ENCODE measurements around the gene TMED7.
A peak's percentile ranks its signal among the peaks of the same experiment; 100 is the strongest.

The TMED7 gene

GRCh38 chr5:115626445-115626823, 598 bp upstream of the TMED7 start:
- H3K27me3 ChIP-seq (ENCODE audit: insufficient read depth, low read length), result no peaks in the 10 kb centered on the region
- 0 out of 2 replicates have a peak, but pooled peaks cover 5% of the 10 kb centered on the region for H3K36me3 ChIP-seq (ENCODE audit: insufficient read depth, low read depth, low read length)
- peak overlapping the region; percentile 95 for H3K4me3 ChIP-seq (ENCODE audit: low read length)
- H3K4me1 ChIP-seq (ENCODE audit: insufficient read depth, low read length), result peaks cover 12% of the 10 kb centered on the region
- no peak overlapping the region for H3K27ac ChIP-seq (ENCODE audit: low read length)
- H3K9me3 ChIP-seq (ENCODE audit: insufficient read depth, low read depth, low read length), result no peaks in the 10 kb centered on the region
- H3K9ac ChIP-seq (ENCODE audit: low read depth, low read length), result peak overlapping the region; percentile 89; the same call in 1 of the 2 replicates

GRCh38 chr5:115624994-115625393, 842 bp downstream of the TMED7 start:
- Histone ChIP-seq H3K36me3 (ENCODE audit: insufficient read depth, low read depth, low read length) (peaks cover 13% of the 10 kb centered on the region), H3K4me3 (ENCODE audit: low read length) (peak overlapping the region; percentile 95), H3K9me3 (ENCODE audit: insufficient read depth, low read depth, low read length) (no peaks in the 10 kb centered on the region), H3K27me3 (ENCODE audit: insufficient read depth, low read length) (no peaks in the 10 kb centered on the region), H3K27ac (ENCODE audit: low read length) (no peak overlapping the region), H3K4me1 (ENCODE audit: insufficient read depth, low read length) (peaks cover 12% of the 10 kb centered on the region), H3K9ac (ENCODE audit: low read depth, low read length) (peak overlapping the region; percentile 89)

GRCh38 chr5:115623658-115624057, 2.2 kb downstream of the TMED7 start:
- 0 out of 2 replicates have a peak overlapping the region, but pooled peaks have one; percentile 89 for H3K9ac ChIP-seq (ENCODE audit: low read depth, low read length)
- peaks cover 26% of the 10 kb centered on the region for H3K36me3 ChIP-seq (ENCODE audit: insufficient read depth, low read depth, low read length)
- peaks cover 12% of the 10 kb centered on the region for H3K4me1 ChIP-seq (ENCODE audit: insufficient read depth, low read length)
- no peaks in the 10 kb centered on the region for H3K27me3 ChIP-seq (ENCODE audit: insufficient read depth, low read length)
- no peaks in the 10 kb centered on the region for H3K9me3 ChIP-seq (ENCODE audit: insufficient read depth, low read depth, low read length)
- no peak overlapping the region for H3K27ac ChIP-seq (ENCODE audit: low read length)
- peak overlapping the region; percentile 95 for H3K4me3 ChIP-seq (ENCODE audit: low read length)

GRCh38 chr5:115621365-115621900, 4.4 kb downstream of the TMED7 start:
- no peaks in the 10 kb centered on the region for H3K9me3 ChIP-seq (ENCODE audit: insufficient read depth, low read depth, low read length)
- H3K27me3 ChIP-seq (ENCODE audit: insufficient read depth, low read length), result no peaks in the 10 kb centered on the region
- H3K27ac ChIP-seq (ENCODE audit: low read length), result no peak overlapping the region
- H3K4me3 ChIP-seq (ENCODE audit: low read length), result no peak overlapping the region
- peaks cover 12% of the 10 kb centered on the region for H3K4me1 ChIP-seq (ENCODE audit: insufficient read depth, low read length)
- no peak overlapping the region for H3K9ac ChIP-seq (ENCODE audit: low read depth, low read length)
- H3K36me3 ChIP-seq (ENCODE audit: insufficient read depth, low read depth, low read length), result peaks cover 44% of the 10 kb centered on the region

GRCh38 chr5:115616892-115617291, 8.9 kb downstream of the TMED7 start:
- H3K27me3 ChIP-seq (ENCODE audit: insufficient read depth, low read length), result no peaks in the 10 kb centered on the region
- no peak overlapping the region for H3K27ac ChIP-seq (ENCODE audit: low read length)
- no peak overlapping the region for H3K9ac ChIP-seq (ENCODE audit: low read depth, low read length)
- no peaks in the 10 kb centered on the region for H3K4me1 ChIP-seq (ENCODE audit: insufficient read depth, low read length)
- peaks cover 74% of the 10 kb centered on the region for H3K36me3 ChIP-seq (ENCODE audit: insufficient read depth, low read depth, low read length)
- no peak overlapping the region for H3K4me3 ChIP-seq (ENCODE audit: low read length)
- no peaks in the 10 kb centered on the region for H3K9me3 ChIP-seq (ENCODE audit: insufficient read depth, low read depth, low read length)

- Histone ChIP-seq H3K27me3 (ENCODE audit: insufficient read depth, low read length) (no peaks in the 10 kb centered on the region), H3K36me3 (ENCODE audit: insufficient read depth, low read depth, low read length) (peaks cover 74% of the 10 kb centered on the region), H3K4me1 (ENCODE audit: insufficient read depth, low read length) (no peaks in the 10 kb centered on the region), H3K4me3 (ENCODE audit: low read length) (no peak overlapping the region), H3K9ac (ENCODE audit: low read depth, low read length) (no peak overlapping the region), H3K27ac (ENCODE audit: low read length) (no peak overlapping the region), H3K9me3 (ENCODE audit: insufficient read depth, low read depth, low read length) (no peaks in the 10 kb centered on the region)
Measured at GRCh38 chr5:115616472-115616871, 9.4 kb downstream of the TMED7 start.

GRCh38 chr5:115611873-115612272, 14.0 kb downstream of the TMED7 start:
- no peaks in the 10 kb centered on the region for H3K27me3 ChIP-seq (ENCODE audit: insufficient read depth, low read length)
- no peaks in the 10 kb centered on the region for H3K9me3 ChIP-seq (ENCODE audit: insufficient read depth, low read depth, low read length)
- no peak overlapping the region for H3K4me3 ChIP-seq (ENCODE audit: low read length)
- H3K27ac ChIP-seq (ENCODE audit: low read length), result no peak overlapping the region
- peaks cover 45% of the 10 kb centered on the region for H3K36me3 ChIP-seq (ENCODE audit: insufficient read depth, low read depth, low read length)
- H3K4me1 ChIP-seq (ENCODE audit: insufficient read depth, low read length), result peaks cover 11% of the 10 kb centered on the region; the same call in 1 of the 2 replicates
- no peak overlapping the region for H3K9ac ChIP-seq (ENCODE audit: low read depth, low read length)

- 0 out of 2 replicates have a peak, but pooled peaks cover 9% of the 10 kb centered on the region for H3K36me3 ChIP-seq (ENCODE audit: insufficient read depth, low read depth, low read length)
- no peak overlapping the region for H3K27ac ChIP-seq (ENCODE audit: low read length)
- no peak overlapping the region for H3K4me3 ChIP-seq (ENCODE audit: low read length)
Measured at GRCh38 chr5:115607935-115608334, 17.9 kb downstream of the TMED7 start.

GRCh38 chr5:115605436-115605835, 20.4 kb downstream of the TMED7 start:
- 0 out of 2 replicates have a peak, but pooled peaks cover 2% of the 10 kb centered on the region for H3K36me3 ChIP-seq (ENCODE audit: insufficient read depth, low read depth, low read length)

More at GRCh38 chr5:115607935-115608334, 17.9 kb downstream of the TMED7 start:
- H3K9ac ChIP-seq (ENCODE audit: low read depth, low read length), result no peak overlapping the region
- no peaks in the 10 kb centered on the region for H3K27me3 ChIP-seq (ENCODE audit: insufficient read depth, low read length)
- H3K4me1 ChIP-seq (ENCODE audit: insufficient read depth, low read length), result peaks cover 11% of the 10 kb centered on the region; the same call in 1 of the 2 replicates
- H3K9me3 ChIP-seq (ENCODE audit: insufficient read depth, low read depth, low read length), result no peaks in the 10 kb centered on the region

GRCh38 chr5:115602591-115603125, 23.2 kb downstream of the TMED7 start:
- Histone ChIP-seq H3K4me3 (ENCODE audit: low read length) (peak overlapping the region; percentile 70; the same call in 1 of the 2 replicates), H3K9ac (ENCODE audit: low read depth, low read length) (no peak overlapping the region), H3K4me1 (ENCODE audit: insufficient read depth, low read length) (peaks cover 6% of the 10 kb centered on the region; the same call in 1 of the 2 replicates), H3K36me3 (ENCODE audit: insufficient read depth, low read depth, low read length) (no peaks in the 10 kb centered on the region), H3K9me3 (ENCODE audit: insufficient read depth, low read depth, low read length) (no peaks in the 10 kb centered on the region), H3K27me3 (ENCODE audit: insufficient read depth, low read length) (no peaks in the 10 kb centered on the region), H3K27ac (ENCODE audit: low read length) (no peak overlapping the region)

More at GRCh38 chr5:115605436-115605835, 20.4 kb downstream of the TMED7 start:
- Histone ChIP-seq H3K9ac (ENCODE audit: low read depth, low read length) (no peak overlapping the region), H3K4me1 (ENCODE audit: insufficient read depth, low read length) (peaks cover 11% of the 10 kb centered on the region; the same call in 1 of the 2 replicates), H3K9me3 (ENCODE audit: insufficient read depth, low read depth, low read length) (no peaks in the 10 kb centered on the region), H3K27ac (ENCODE audit: low read length) (no peak overlapping the region), H3K4me3 (ENCODE audit: low read length) (no peak overlapping the region), H3K27me3 (ENCODE audit: insufficient read depth, low read length) (no peaks in the 10 kb centered on the region)

GRCh38 chr5:115601701-115602590, 23.9 kb downstream of the TMED7 start, which contains the start of gene TICAM2:
TSS of gene TICAM2 (minus strand) at chr5:115602479. CDS start at chr5:115581256, 21,223 bp downstream.
- peak within 1 kb of the TSS; percentile 56; the same call in 1 of the 2 replicates for H3K9ac ChIP-seq (ENCODE audit: low read depth, low read length)
- no peaks in the 10 kb centered on the region for H3K27me3 ChIP-seq (ENCODE audit: insufficient read depth, low read length)
- peaks cover 6% of the 10 kb centered on the region; the same call in 1 of the 2 replicates for H3K4me1 ChIP-seq (ENCODE audit: insufficient read depth, low read length)
- H3K36me3 ChIP-seq (ENCODE audit: insufficient read depth, low read depth, low read length), result no peaks in the 10 kb centered on the region
- H3K9me3 ChIP-seq (ENCODE audit: insufficient read depth, low read depth, low read length), result no peaks in the 10 kb centered on the region
- no peak within 1 kb of the TSS for H3K27ac ChIP-seq (ENCODE audit: low read length)
- peak within 1 kb of the TSS; percentile 70 for H3K4me3 ChIP-seq (ENCODE audit: low read length)
